HG03521 (cell line): Measurements from ENCODE around the gene IGF1R.

Experiments
- ATAC-seq: cut with Tn5 transposase; IDR thresholded peaks from one replicate; pipeline ENCODE4 v1.9.1; 2021; ENCODE audit warnings: mild to moderate bottlenecking, moderate library complexity; ENCODE audit not compliant: unreplicated experiment

Gene IGF1R

GRCh38 chr15:98876451-98877369 lies 228.4 kb downstream of the IGF1R start:
- ATAC-seq, result no peak

- ATAC-seq, result no peak
Measured at GRCh38 chr15:98878172-98878571, 229.8 kb downstream of the IGF1R start.

DNA sequence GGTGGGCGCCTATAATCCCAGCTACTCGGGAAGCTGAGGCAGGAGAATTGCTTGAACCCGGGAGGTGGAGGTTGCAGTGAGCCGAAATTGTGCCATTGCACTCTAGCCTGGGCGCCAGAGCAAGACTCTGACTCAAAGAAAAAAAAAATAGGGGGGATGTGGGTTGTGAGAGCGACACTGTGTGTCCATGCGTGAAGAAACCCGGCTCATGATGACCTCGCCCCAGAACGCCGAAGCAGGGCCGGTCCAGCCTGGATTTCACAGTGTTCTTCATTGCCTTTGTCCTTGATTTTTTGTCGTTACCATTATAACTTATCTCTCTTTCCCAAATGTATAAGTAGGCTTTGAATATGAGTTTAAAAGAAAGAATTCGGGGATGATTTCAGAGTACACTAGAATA lies 230.5 kb downstream of the IGF1R start:
- ATAC-seq, result no peak

DNA sequence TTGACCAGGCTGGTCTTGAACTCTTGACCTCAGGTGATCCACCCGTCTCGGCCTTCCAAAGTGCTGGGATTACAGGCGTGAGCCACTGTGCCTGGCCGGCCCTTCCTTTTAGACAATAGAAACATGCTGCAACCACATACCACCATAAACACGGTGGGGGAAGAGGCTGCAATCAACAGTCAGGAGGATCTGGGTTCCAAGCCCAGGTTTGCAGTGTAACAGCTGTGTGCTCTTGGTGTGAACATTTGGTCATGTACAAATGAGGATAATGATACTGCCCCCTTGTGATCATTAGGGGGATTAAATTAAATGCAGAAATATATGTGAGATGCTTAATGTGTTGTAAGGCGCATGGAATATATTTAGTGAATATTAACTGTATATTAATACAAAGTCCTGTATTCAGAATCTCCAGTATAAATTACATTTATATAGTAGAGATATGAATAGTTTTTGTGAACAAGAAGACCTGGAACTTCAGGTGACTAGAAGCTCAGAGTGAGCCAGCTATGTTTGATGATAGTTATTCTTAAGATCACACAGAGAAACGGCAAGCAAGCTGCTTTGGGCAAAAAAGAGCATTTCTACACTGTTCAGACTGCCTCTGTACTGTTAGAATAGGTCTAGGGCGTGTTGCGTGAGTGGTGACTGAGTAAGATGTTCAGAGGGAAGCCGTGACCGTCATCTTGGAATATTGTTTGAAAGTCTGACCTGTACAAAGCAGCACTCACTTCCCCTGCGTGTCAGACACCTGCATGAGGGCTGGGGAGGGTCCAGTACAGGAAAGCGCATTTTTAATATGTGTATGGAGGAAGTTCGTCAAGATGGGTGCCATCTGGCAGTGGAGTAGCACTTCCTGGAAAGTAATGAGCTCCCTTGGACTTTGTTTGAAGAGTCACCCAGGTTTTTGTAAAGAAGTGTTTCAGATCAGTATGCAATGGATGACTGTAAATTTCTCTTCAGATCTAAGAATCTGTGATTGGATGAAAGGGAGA lies 233.5 kb downstream of the IGF1R start:
- no peak for ATAC-seq

DNA sequence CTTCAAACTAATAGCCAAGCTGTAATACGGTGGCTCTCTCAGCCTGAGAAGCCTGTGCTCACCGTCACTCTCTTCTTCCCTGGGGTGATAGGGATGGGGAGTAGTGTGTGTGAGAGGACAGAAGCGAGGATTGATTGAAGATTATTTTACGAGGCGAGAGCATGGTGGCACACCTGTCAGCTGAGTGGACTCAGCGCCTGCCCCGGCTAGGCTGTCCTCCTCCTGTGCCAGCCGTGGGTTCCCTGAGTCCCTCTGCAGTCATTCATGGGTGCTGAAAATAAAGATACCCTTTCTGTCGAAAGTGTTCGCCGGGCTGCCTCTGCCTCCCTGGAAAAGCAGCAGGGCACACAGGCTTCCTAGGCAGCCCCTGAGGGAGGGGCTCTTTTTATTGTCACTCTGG lies 235.1 kb downstream of the IGF1R start:
- ATAC-seq, result no peak

GRCh38 chr15:98884894-98885293 lies 236.6 kb downstream of the IGF1R start:
- no peak for ATAC-seq

- ATAC-seq, result no peak
Measured at GRCh38 chr15:98887976-98888375, 239.6 kb downstream of the IGF1R start.

DNA sequence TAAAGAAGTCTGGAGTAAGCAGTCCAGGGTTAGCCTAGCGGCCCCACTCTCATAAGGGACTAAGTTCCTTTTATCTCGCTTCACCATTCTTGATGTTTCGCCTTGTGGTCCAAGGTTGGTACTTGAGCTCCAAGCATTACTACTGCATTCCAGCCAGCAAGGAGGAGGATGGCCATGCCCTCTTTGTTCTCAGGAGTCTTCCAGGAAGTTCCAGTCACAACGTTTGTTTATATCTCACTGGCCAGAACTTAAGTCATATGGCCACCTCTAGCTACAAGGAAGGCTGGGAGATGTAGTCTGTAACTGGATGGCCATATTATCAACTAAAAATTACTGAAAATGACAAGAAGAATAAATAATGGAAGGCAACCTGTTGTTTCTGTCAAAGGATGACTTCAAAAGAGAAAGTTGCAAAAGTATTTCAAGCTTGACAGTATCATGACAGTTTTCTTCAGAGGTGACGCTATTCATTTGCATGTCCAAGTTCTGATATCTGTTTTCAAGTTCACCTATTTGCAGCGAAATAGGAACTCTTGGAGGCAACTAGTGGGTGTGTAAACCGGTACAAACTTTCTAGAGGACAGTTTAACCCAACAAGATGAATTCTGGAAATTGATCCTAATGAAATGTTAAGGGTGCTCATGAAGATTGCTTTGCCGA lies 240.6 kb downstream of the IGF1R start:
- ATAC-seq, result no peak

GRCh38 chr15:98889930-98890695 lies 241.8 kb downstream of the IGF1R start:
- no peak for ATAC-seq

DNA sequence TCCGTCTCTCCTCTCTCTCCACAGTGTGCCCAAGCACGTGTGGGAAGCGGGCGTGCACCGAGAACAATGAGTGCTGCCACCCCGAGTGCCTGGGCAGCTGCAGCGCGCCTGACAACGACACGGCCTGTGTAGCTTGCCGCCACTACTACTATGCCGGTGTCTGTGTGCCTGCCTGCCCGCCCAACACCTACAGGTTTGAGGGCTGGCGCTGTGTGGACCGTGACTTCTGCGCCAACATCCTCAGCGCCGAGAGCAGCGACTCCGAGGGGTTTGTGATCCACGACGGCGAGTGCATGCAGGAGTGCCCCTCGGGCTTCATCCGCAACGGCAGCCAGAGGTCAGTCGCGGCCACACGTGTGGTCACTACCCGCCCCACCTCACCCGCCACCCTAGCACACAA lies 243.0 kb downstream of the IGF1R start:
- ATAC-seq, result no peak

DNA sequence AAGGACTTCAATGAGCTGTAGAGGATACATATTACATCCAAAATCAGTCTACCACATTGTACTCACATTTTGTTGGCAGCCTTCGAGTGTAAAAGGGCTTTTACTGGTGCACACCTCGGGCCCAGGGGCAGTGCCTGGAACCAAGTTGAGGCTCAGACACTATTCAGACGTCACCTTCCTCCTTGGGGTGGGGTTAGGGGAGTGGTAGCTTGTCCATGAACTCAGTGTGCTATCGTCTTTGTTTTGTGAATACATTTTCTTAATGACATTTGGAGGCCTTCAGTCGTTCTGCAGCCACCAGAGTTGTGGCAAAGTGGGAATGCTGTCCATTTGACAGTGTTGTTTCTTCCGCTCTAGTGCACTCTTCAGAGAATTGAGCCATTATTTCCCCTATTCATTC lies 245.1 kb downstream of the IGF1R start:
- ATAC-seq, result no peak

- no peak for ATAC-seq
Measured at GRCh38 chr15:98894312-98894711, 246.0 kb downstream of the IGF1R start.

GRCh38 chr15:98896002-98896721 lies 247.8 kb downstream of the IGF1R start:
- ATAC-seq, result no peak

DNA sequence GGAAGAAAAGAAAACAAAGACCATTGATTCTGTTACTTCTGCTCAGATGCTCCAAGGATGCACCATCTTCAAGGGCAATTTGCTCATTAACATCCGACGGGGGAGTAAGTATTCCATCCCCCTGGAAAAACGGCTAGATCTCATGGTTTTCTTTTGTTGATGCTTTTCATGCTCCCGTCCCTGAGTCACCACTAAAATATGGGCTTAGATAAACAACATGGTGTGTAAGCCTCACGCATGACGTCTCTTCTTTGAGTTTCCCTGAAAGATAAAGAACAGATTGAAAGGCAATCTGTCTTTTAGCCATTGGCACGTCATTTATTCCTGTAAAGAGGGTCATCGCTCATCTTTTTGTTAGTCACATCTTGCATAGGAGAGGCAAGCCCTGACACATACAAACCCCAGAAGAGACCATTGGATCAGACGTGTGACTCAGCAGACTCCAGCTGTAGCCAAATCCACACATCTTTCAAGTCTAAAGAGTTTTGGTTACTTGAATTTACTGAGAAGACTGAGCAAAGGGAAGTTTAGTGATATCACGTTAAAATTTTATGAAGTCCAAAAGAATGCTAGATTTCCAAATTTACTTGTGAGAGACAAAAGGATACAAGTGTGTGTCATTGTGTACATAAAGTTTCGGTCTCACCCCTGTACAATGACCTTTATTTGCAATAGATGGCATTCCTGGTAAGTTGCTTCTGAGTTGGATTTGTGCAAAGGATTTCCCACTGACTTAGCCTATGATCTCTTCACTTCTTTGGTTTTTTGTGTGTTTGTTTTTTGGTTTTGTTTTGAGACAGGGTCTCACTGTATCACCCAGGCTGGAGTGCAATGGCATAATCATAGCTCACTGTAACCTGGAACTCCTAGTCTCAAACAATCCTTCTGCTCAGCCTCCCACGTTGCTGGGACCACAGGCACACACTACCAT lies 248.7 kb downstream of the IGF1R start:
- ATAC-seq, result no peak

DNA sequence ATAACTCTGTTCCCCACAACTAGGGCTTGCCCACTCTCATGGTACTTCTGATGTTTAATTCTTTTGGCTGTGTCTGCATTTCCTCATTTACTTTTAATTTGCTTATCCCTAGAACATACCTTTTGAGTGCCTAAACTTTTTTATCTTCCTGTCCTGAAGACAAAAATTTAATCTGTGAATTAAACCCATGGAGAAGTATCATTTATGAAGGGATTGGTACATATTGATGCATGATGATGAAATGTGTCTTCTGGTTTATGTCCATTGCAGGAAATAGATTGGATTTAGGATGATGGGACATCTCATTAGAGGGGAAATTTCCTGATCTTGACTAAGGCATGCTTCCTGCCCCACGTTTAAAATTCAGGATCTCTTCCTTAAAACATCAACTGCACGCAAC lies 249.8 kb downstream of the IGF1R start:
- no peak for ATAC-seq

- ATAC-seq, result no peak
Measured at GRCh38 chr15:98899272-98900021, 251.1 kb downstream of the IGF1R start.

- no peak for ATAC-seq
Measured at GRCh38 chr15:98900356-98900755, 252.0 kb downstream of the IGF1R start.
